ENCODE measurements around the gene ZNF3. TPM values are rescaled to one million over a fixed set of nuclear protein-coding genes. Genes with fewer than 3 reads are reported as not detected.

The ZNF3 gene
- total and polyA plus RNA-seq, 12 donors, result 13.2 to 47.3 (median 22.4) TPM

DNA sequence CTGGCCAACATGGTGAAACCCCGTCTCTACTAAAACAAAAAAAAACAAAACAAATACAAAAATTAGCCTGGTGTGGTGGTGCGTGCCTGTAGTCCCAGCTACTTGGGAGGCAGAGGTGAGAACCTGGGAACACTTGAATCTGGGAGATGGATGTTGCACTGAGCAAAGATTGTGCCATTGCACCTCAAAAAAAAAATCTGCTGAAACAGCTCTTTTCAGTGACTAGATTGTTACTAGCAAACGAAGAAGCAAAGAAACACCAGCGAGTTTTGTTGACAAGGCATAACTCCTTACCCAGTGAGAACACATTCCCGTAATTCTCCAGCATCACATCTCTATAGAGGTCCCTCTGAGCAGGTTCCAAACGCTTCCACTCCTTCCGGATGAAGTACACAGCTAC lies 6.7 kb downstream of the ZNF3 start:
- H3K27ac ChIP-seq, result no peak overlapping the region
- no peak for DNase-seq
- H3K4me3 ChIP-seq, result no peak overlapping the region
- peaks cover 0 to 19% (median 0%) of the 10 kb centered on the region in 3 donors for H3K9me3 ChIP-seq (replicated peaks in 1 of 3)
- no peaks in the 10 kb centered on the region for H3K27me3 ChIP-seq
- intact Hi-C loops (cut with DNase I), result no loop called here
- TF ChIP-seq CTCF (IDR thresholded peaks at IDR 0.05) (no peak), POLR2A (IDR thresholded peaks at IDR 0.05) (no peak)
- peaks cover 0 to 5% of the 10 kb centered on the region in 2 donors for H3K4me1 ChIP-seq (replicated peaks in 1 of 2)
- peaks cover 0 to 84% of the 10 kb centered on the region in 2 donors for H3K36me3 ChIP-seq (replicated peaks in 1 of 2)
- 84 to 96% (median 95%) methylated on average over 7 of the region's 7 CpGs for WGBS, 4 donors

GRCh38 chr7:100072462-100072861 lies 9.1 kb downstream of the ZNF3 start:
- H3K27ac ChIP-seq, result no peak overlapping the region
- TF ChIP-seq CTCF (IDR thresholded peaks at IDR 0.05) (no peak), POLR2A (IDR thresholded peaks at IDR 0.05) (no peak)
- no peak overlapping the region for H3K4me3 ChIP-seq
- no peaks in the 10 kb centered on the region for H3K4me1 ChIP-seq (replicated peaks in 1 of 2)
- H3K9me3 ChIP-seq (replicated peaks in 1 of 3), result peaks cover 0 to 19% (median 0%) of the 10 kb centered on the region in 3 donors
- H3K27me3 ChIP-seq, result no peaks in the 10 kb centered on the region
- intact Hi-C loops (cut with DNase I), result no loop called here
- DNase-seq, result no peak
- peaks cover 0 to 84% of the 10 kb centered on the region in 2 donors for H3K36me3 ChIP-seq (replicated peaks in 1 of 2)
- WGBS, 4 donors, result 94 to 98% (median 97%) methylated on average over 10 of the region's 10 CpGs

- 94 to 99% (median 98%) methylated on average over 11 of the region's 11 CpGs for WGBS, 4 donors
- DNase-seq, result no peak
- Histone ChIP-seq H3K27ac (no peak overlapping the region), H3K4me3 (no peak overlapping the region), H3K4me1 (replicated peaks in 1 of 2) (peaks cover 2 to 5% of the 10 kb centered on the region in 2 donors), H3K27me3 (no peaks in the 10 kb centered on the region), H3K9me3 (replicated peaks in 1 of 3) (peaks cover 0 to 19% (median 0%) of the 10 kb centered on the region in 3 donors), H3K36me3 (replicated peaks in 1 of 2) (peaks cover 0 to 71% of the 10 kb centered on the region in 2 donors)
- TF ChIP-seq CTCF (IDR thresholded peaks at IDR 0.05) (no peak), POLR2A (IDR thresholded peaks at IDR 0.05) (no peak)
- intact Hi-C loops (cut with DNase I), result no loop called here
Observed at GRCh38 chr7:100071018-100071723, 10.4 kb downstream of the ZNF3 start.

GRCh38 chr7:100069991-100070390 lies 11.5 kb downstream of the ZNF3 start:
- H3K36me3 ChIP-seq (replicated peaks in 1 of 2), result peaks cover 0 to 59% of the 10 kb centered on the region in 2 donors
- H3K27me3 ChIP-seq, result no peaks in the 10 kb centered on the region
- peaks cover 6 to 14% of the 10 kb centered on the region in 2 donors for H3K4me1 ChIP-seq (replicated peaks in 1 of 2)
- TF ChIP-seq POLR2A (IDR thresholded peaks at IDR 0.05) (no peak), CTCF (IDR thresholded peaks at IDR 0.05) (no peak)
- H3K4me3 ChIP-seq, result no peak overlapping the region
- H3K9me3 ChIP-seq (replicated peaks in 1 of 3), result peaks cover 0 to 19% (median 0%) of the 10 kb centered on the region in 3 donors
- intact Hi-C loops (cut with DNase I), result no loop called here
- no peak for DNase-seq
- WGBS, 4 donors, result 95 to 99% (median 97%) methylated on average over 5 of the region's 5 CpGs
- H3K27ac ChIP-seq, result no peak overlapping the region

Data from adrenal gland (tissue), 12 donors.